Measurements from ENCODE around the gene ARID5B.

ARID5B gene

DNA sequence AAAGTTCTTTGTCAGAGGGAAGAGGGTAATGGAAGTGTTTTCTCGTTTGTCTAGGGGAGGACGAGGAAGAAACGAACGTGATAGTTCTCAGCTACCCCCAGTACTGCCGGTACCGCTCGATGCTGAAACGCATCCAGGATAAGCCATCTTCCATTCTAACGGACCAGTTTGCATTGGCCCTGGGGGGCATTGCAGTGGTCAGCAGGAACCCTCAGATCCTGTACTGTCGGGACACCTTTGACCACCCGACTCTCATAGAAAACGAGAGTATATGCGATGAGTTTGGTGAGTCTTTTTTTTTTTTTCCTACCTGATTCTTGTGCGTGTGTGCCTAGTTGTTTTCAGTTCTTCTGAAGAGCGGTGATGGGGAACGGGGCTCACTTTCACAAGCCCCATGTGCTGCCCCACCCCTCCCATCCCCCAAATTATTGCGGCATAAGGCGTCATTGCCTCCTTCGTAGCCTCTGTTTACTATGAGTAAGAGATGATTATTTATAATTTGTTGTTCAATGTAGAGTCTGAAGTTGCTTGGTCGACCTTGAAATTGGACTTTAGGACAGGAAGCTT is 98.6 kb downstream of the ARID5B start:
- H3K27ac ChIP-seq: no peak overlapping the region
- TF ChIP-seq, protein P1, sequence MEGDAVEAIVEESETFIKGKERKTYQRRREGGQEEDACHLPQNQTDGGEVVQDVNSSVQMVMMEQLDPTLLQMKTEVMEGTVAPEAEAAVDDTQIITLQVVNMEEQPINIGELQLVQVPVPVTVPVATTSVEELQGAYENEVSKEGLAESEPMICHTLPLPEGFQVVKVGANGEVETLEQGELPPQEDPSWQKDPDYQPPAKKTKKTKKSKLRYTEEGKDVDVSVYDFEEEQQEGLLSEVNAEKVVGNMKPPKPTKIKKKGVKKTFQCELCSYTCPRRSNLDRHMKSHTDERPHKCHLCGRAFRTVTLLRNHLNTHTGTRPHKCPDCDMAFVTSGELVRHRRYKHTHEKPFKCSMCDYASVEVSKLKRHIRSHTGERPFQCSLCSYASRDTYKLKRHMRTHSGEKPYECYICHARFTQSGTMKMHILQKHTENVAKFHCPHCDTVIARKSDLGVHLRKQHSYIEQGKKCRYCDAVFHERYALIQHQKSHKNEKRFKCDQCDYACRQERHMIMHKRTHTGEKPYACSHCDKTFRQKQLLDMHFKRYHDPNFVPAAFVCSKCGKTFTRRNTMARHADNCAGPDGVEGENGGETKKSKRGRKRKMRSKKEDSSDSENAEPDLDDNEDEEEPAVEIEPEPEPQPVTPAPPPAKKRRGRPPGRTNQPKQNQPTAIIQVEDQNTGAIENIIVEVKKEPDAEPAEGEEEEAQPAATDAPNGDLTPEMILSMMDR (IDR thresholded peaks at IDR 0.05): no peak
- no peak for TF ChIP-seq ZFX (IDR thresholded peaks at IDR 0.05; ENCODE audit: borderline replicate concordance)

DNA sequence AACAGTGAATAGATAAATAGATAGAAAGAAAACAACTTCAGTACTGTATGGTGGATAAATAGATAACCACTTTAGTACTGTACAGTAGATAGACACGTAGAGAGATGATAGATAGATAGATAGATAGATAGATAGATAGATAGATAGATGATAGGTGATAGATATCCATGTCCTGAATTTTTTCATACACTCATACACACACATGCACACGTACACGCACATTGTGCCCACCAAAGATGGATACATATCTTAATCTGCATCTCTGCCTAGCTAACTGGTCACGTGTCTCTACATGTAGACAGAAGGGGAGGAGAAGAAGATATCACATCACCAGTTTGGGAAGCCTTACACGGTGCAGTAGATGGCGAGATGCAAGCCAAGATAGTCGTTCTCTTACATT is 99.2 kb downstream of the ARID5B start:
- no peak overlapping the region for H3K27ac ChIP-seq

GRCh38 chr10:62001898-62002297 is 100.4 kb downstream of the ARID5B start:
- no peak overlapping the region for H3K27ac ChIP-seq
- TF ChIP-seq ZFX (IDR thresholded peaks at IDR 0.05; ENCODE audit: borderline replicate concordance): no peak
- TF ChIP-seq, protein P1 (IDR thresholded peaks at IDR 0.05): no peak

More for the DNA sequence above, 99.2 kb downstream of the ARID5B start:
- no peak for TF ChIP-seq ZFX (IDR thresholded peaks at IDR 0.05; ENCODE audit: borderline replicate concordance)
- TF ChIP-seq, protein P1 (IDR thresholded peaks at IDR 0.05): no peak

GRCh38 chr10:62002753-62003152 is 101.3 kb downstream of the ARID5B start:
- TF ChIP-seq, protein P1 (IDR thresholded peaks at IDR 0.05): no peak
- TF ChIP-seq ZFX (IDR thresholded peaks at IDR 0.05; ENCODE audit: borderline replicate concordance): no peak
- no peak overlapping the region for H3K27ac ChIP-seq

- no peak for TF ChIP-seq ZFX (IDR thresholded peaks at IDR 0.05; ENCODE audit: borderline replicate concordance)
- TF ChIP-seq, protein P1 (IDR thresholded peaks at IDR 0.05): no peak
- H3K27ac ChIP-seq: no peak overlapping the region
These were observed 102.5 kb downstream of the ARID5B start for GRCh38 chr10:62004042-62004441.

DNA sequence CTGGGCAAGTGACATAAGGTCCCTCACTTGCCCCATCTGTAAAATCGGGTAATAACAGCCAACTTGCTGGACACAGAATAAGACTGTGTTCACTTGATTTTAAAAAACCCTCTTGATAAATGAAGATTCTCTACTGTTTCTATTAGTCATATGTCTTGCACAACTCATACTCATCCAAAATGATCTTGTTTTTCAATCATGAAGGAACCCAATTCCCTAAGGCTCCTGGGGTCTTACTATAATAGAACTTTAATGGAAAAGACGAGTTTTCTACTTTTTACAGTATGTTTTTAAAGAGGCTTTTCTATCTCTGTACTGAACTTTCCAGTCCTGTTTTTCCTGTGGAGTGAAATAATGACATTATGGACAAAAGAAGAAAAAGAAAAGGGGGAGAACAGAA is 103.8 kb downstream of the ARID5B start:
- TF ChIP-seq, protein P1 (IDR thresholded peaks at IDR 0.05): no peak
- TF ChIP-seq ZFX (IDR thresholded peaks at IDR 0.05; ENCODE audit: borderline replicate concordance): no peak
- no peak overlapping the region for H3K27ac ChIP-seq

GRCh38 chr10:62005687-62006086 is 104.2 kb downstream of the ARID5B start:
- no peak overlapping the region for H3K27ac ChIP-seq
- TF ChIP-seq, protein P1 (IDR thresholded peaks at IDR 0.05): no peak
- no peak for TF ChIP-seq ZFX (IDR thresholded peaks at IDR 0.05; ENCODE audit: borderline replicate concordance)
